Spinal cord (tissue), 10 donors: ENCODE results near the gene FAM168A. TPM values are rescaled to one million over a fixed set of nuclear protein-coding genes. Genes with fewer than 3 reads are reported as not detected.

Experiments used
- DNase-seq, 6 donors: peaks; one replicate each; pipeline versions ENCODE4 v3.0.0 to v3.0.0-alpha.2; 2013 to 2015; ENCODE audit warnings: low spot score in 6 of 6, low read depth in 4 of 6
- H3K27ac ChIP-seq: one replicate; pipeline ENCODE4 v1.5.1; 2013; ENCODE audit warnings: low read depth, low read length, control low read depth
- H3K27me3 ChIP-seq: one replicate; pipeline ENCODE4 v1.6.1; 2013; ENCODE audit warnings: low read length; ENCODE audit not compliant: control insufficient read depth, insufficient read depth
- H3K36me3 ChIP-seq: one replicate; pipeline ENCODE4 v1.6.1; 2013; ENCODE audit warnings: low read length; ENCODE audit not compliant: control insufficient read depth, insufficient read depth
- H3K4me1 ChIP-seq: one replicate; pipeline ENCODE4 v1.6.1; 2013; ENCODE audit warnings: low read length; ENCODE audit not compliant: control insufficient read depth, insufficient read depth
- H3K4me3 ChIP-seq: one replicate; pipeline ENCODE4 v1.5.1; 2013; ENCODE audit warnings: low read depth, low read length, control low read depth
- H3K9me3 ChIP-seq: one replicate; pipeline ENCODE4 v1.6.1; 2013; ENCODE audit warnings: low read length; ENCODE audit not compliant: control insufficient read depth, insufficient read depth
- WGBS: methylation state at CpG from one replicate; pipeline ENCODE4 v1.1.5; 2013; ENCODE audit warnings: missing lambda C conversion rate; ENCODE audit not compliant: insufficient coverage; 5-methylcytosine and 5-hydroxymethylcytosine counted together
- polyA plus RNA-seq, 2 donors: library from polyadenylated mRNA; unstranded; fragments of 120-200 nt; gene quantifications; one replicate each; pipeline ENCODE4 v1.2.1, GENCODE V29; 2013; ENCODE audit not compliant: insufficient read length in 2 of 2
- total RNA-seq, 2 donors: library from RNA; depleted of rRNA in 1 of 2; stranded (reverse); fragments of 120-200 nt in 1 of 2; fragments of >200 nt in 1 of 2; gene quantifications; one replicate each; pipeline versions ENCODE4 v1.2.3 to v1.2.4, GENCODE V29; 2013 to 2014
- donor health status: healthy.

FAM168A gene
- total and polyA plus RNA-seq, 4 donors, result 57.5 to 154 (median 103) TPM

DNA sequence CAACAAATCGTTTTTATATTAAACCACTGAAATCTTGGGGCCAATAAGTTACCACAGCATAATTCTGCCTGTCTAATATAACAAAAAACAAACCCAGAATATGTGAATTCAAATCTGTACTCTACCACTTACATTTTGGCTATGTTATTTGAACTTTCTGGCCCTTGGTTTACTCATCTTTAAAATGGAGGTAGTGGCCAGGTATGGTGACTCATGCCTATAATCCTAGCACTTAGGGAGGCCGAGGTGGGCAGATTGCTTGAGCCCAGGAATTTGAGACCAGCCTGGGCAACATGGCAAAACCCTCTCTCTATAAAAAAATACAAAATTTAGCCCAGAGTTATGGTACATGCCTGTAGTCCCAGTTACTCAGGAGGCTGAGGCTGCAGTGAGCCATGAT is 84.2 kb downstream of the FAM168A start:
- H3K4me3 ChIP-seq, result no peak overlapping the region
- H3K36me3 ChIP-seq, result peaks cover 3% of the 10 kb centered on the region
- no peak overlapping the region for H3K27ac ChIP-seq
- peaks cover 7% of the 10 kb centered on the region for H3K4me1 ChIP-seq
- no peaks in the 10 kb centered on the region for H3K27me3 ChIP-seq
- no CpG with 5 or more reads among the region's 2 CpGs for WGBS
- H3K9me3 ChIP-seq, result no peaks in the 10 kb centered on the region
- DNase-seq, result no peak

DNA sequence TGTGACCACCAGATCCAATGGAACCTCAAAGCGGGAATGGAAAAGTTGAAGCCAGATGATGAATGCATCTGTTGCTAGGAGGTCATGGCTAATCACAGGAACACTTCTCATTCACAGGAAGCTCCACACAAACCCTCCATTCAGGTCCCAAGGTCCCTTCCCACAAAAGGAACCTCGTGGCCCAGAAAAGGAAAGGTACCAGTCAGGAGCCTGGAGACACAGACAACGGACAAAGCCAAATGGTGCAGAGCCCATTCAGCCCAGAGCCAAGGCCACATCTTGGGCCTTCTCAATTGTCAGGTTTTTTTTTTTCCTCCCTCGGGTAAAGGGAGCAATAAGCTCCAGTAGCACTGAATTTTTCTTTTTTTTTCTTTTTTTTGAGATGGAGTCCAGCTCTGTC is 87.0 kb downstream of the FAM168A start:
- no peak for DNase-seq
- Histone ChIP-seq H3K4me1 (peaks cover 7% of the 10 kb centered on the region), H3K9me3 (no peaks in the 10 kb centered on the region), H3K36me3 (peaks cover 3% of the 10 kb centered on the region), H3K27ac (no peak overlapping the region), H3K4me3 (no peak overlapping the region), H3K27me3 (no peaks in the 10 kb centered on the region)
- 14% methylated on average over 2 of the region's 4 CpGs for WGBS

DNA sequence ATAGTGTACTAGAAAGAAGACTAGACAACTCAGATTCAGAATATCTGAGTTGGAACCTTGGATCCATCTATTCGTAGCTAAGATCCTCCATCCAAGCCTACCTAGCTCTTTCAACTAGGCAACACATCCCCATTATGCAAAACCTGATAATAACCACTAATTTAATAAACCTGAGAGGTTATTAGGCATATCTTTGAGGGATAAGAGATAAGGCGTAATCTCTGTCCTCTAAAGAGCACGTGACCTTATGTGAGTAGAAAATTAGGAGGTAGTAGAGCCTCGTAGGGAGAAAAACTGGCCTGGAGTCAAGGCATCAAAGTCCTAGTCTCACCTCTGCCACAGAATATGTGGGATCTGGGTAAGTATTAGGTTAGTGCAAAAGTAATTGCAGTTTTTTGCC is 87.8 kb downstream of the FAM168A start:
- no peak for DNase-seq
- WGBS, result 80% methylated on average over 1 of the region's 4 CpGs

DNA sequence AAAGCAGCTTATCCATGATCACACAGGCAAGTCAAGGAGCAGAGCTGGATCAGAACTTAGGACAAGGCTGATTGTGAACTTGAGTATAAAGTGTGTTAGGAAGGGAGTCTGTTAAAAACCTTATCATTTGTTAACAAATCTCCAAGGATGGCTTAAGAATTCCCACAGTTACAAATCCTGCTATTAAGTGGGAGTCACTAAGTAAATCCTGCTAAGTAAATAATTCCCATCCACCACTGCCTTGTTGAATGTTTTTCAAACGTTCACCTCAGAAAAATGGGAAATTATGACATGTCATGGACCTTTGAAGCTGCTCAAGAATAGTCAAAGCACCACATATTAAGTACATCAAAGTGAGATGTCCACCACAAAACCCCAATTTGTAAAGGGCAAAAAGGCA is 88.7 kb downstream of the FAM168A start:
- Histone ChIP-seq H3K27ac (no peak overlapping the region), H3K36me3 (no peaks in the 10 kb centered on the region), H3K27me3 (no peaks in the 10 kb centered on the region), H3K4me3 (no peak overlapping the region), H3K4me1 (peaks cover 7% of the 10 kb centered on the region), H3K9me3 (no peaks in the 10 kb centered on the region)
- no peak for DNase-seq
- WGBS, result no CpG with 5 or more reads among the region's 1 CpG

More for the DNA sequence above, 87.8 kb downstream of the FAM168A start:
- Histone ChIP-seq H3K27ac (no peak overlapping the region), H3K9me3 (no peaks in the 10 kb centered on the region), H3K36me3 (peaks cover 1% of the 10 kb centered on the region), H3K27me3 (no peaks in the 10 kb centered on the region), H3K4me3 (no peak overlapping the region), H3K4me1 (peaks cover 7% of the 10 kb centered on the region)

DNA sequence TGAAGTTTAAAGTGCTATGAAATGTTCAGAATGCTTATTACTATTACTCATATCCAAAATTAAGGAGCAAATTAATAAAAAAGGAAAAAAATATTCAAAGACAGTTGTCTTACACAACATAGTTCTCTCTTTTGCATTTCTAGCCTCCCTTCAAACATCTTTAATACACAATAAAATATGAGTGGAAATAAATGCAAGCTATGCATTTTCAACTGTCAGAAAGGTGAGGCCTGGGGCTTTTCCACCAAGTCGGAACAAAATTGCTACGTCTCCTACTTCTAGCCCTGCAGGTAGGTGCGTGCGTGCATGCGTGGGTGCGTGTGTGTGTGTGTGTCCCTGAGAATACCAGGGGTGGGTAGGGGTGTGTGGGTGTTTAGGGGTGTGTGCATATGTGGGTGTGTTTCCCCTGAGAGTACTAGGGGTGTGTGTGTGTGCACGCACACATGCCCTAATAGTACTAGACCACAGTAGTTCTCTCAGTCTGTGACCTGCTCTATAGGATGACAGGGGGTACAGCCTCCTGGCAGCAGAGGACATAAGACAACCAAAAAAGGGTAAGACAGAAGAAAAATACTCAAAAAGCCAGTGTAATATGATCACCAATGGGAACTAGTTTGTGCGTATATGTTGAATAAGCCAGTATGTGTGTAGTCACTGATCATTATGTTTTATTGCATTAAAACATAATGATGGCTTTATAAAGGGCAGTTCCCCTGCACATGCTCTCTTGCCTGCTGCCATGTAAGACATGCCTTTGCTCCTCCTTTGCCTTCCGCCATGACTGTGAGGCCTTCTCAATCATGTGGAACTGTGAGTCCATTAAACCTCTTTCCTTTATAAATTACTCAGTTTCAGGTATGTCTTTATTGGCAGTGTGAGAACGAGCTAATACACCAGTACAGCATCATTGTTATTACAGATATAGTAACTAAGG is 89.4 kb downstream of the FAM168A start:
- no peak overlapping the region for H3K27ac ChIP-seq
- H3K4me1 ChIP-seq, result peaks cover 7% of the 10 kb centered on the region
- no peak for DNase-seq
- H3K9me3 ChIP-seq, result no peaks in the 10 kb centered on the region
- no peak overlapping the region for H3K4me3 ChIP-seq
- WGBS, result 96% methylated on average over 7 of the region's 10 CpGs
- no peaks in the 10 kb centered on the region for H3K36me3 ChIP-seq
- H3K27me3 ChIP-seq, result no peaks in the 10 kb centered on the region

DNA sequence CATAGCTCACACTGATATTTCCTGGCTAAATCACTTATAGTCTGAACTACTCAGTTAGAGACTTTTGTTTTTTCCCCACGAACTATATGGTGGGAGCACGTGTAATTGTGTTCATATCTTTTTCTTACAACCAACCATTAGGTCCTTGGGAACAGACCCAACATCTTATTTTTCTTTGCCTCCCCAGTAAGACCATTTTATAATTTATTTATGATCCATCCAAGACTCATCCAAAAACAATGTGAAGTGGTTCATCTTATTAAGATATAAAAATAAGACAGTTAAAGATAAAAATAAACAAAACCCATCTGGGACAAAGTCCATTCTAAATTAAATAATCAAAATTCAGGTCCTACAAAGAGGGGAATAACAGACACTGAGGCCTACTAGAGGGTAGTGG is 90.8 kb downstream of the FAM168A start:
- DNase-seq, result no peak
- H3K27me3 ChIP-seq, result no peaks in the 10 kb centered on the region
- H3K9me3 ChIP-seq, result no peaks in the 10 kb centered on the region
- no peak overlapping the region for H3K27ac ChIP-seq
- H3K36me3 ChIP-seq, result no peaks in the 10 kb centered on the region
- no CpG with 5 or more reads among the region's 2 CpGs for WGBS
- H3K4me3 ChIP-seq, result no peak overlapping the region
- peaks cover 7% of the 10 kb centered on the region for H3K4me1 ChIP-seq

DNA sequence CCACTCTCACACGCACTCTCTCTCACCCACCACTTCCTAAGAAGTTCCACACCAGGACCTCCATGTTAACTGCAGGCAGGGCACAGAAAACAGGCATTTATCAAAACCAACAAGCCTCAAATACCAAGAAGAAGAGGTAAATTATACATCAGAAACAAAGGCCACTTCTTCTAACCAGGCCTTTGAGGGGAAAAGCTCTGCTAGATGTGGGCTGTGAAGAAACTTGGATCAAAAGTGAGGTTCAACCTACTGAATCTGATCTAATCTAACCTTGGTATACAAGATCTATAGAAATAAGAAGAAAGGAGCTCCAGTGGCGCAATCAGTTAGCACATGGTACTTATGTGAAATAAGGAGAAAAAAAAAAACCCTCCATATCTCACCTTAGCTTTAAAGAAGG is 91.9 kb downstream of the FAM168A start:
- H3K27ac ChIP-seq, result no peak overlapping the region
- H3K4me1 ChIP-seq, result peaks cover 2% of the 10 kb centered on the region
- WGBS, result no CpG with 5 or more reads among the region's 2 CpGs

DNA sequence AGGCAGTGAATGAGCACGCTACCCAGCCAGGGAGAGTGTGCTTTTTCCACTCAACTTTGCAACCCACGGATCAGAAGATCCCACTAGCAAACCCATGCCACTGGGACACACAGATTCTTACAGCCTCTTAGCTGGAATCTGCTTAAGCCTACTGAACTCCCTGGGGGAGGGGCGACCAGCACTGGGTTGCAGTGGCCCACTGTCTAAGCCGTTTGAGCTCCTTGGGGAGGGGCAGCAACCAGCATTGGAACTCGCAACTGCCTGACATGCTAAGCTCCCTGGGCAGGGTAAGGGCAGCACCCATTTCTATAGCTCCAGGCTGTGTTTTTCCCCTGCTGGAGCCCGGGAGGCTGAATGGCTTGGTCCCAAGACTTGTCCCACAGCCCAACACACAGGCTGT is 99.6 kb downstream of the FAM168A start:
- Histone ChIP-seq H3K27ac (no peak overlapping the region), H3K27me3 (no peaks in the 10 kb centered on the region)
- DNase-seq, result no peak

More for the DNA sequence above, 91.9 kb downstream of the FAM168A start:
- no peak overlapping the region for H3K4me3 ChIP-seq
- DNase-seq, result no peak
- H3K36me3 ChIP-seq, result no peaks in the 10 kb centered on the region
- no peaks in the 10 kb centered on the region for H3K9me3 ChIP-seq
- no peaks in the 10 kb centered on the region for H3K27me3 ChIP-seq

DNA sequence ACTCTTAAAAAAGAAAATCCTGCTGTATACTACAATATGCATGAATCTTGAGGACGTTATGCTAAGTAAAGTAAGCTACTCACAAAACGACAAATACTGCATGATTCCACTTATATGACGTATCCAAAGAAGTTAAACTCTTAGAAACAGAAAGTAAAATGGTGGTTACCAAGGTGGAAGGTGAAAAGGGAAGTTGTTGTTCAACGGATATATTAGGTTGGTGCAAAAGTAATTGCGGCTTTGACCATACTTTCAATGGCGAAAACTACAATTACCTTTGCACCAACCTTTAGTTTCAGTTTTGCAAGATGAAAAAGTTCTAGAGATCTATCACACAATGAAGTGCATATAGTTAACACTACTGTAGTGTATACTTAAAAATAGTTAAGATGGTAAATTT is 101.8 kb downstream of the FAM168A start:
- 80% methylated on average over 1 of the region's 6 CpGs for whole genome bisulfite sequencing
- Histone ChIP-seq H3K4me1 (peaks cover 7% of the 10 kb centered on the region), H3K27ac (no peak overlapping the region), H3K27me3 (no peaks in the 10 kb centered on the region), H3K36me3 (peaks cover 2% of the 10 kb centered on the region), H3K9me3 (no peaks in the 10 kb centered on the region), H3K4me3 (no peak overlapping the region)
- no peak for DNase-seq

More for the DNA sequence above, 99.6 kb downstream of the FAM168A start:
- no peak overlapping the region for H3K4me3 ChIP-seq
- WGBS, result 85% methylated on average over 6 of the region's 6 CpGs
- H3K36me3 ChIP-seq, result peaks cover 2% of the 10 kb centered on the region
- peaks cover 7% of the 10 kb centered on the region for H3K4me1 ChIP-seq
- no peaks in the 10 kb centered on the region for H3K9me3 ChIP-seq

DNA sequence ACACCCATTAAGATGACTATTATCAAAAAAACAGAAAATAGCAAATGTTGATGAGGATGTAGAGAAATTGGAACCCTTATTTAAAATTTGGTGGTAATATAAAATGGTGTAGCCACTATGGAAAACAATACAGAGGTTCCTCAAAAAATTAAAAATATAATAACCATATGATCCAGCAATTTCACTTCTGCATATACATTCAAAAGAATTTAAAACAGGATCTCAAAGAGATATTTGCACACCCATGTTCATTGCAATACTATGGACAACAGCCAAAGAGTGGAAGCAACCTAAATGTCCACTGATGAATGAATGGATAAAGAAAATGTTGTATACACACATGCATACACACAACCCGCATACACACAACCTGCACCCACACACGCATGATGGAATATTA is 102.2 kb downstream of the FAM168A start:
- Histone ChIP-seq H3K27ac (no peak overlapping the region), H3K36me3 (peaks cover 2% of the 10 kb centered on the region), H3K9me3 (no peaks in the 10 kb centered on the region), H3K4me3 (no peak overlapping the region), H3K27me3 (no peaks in the 10 kb centered on the region), H3K4me1 (peaks cover 7% of the 10 kb centered on the region)
- DNase-seq, result no peak
- no CpG with 5 or more reads among the region's 2 CpGs for WGBS
